ENCODE data around the gene MYO10.
"Not testable (repeated sequence)": the region's sequence is repeated elsewhere in the genome, so short reads cannot be mapped to it uniquely, and the experiment has no call there.

MYO10 gene

GRCh38 chr5:16726538-16726946 is 209.5 kb downstream of the MYO10 start:
- Mint-ChIP-seq H3K36me3 (ENCODE audit: low read depth) (peaks cover 62% of the 10 kb centered on the region), H3K9me3 (peaks cover 18% of the 10 kb centered on the region), H3K27me3 (ENCODE audit: low read depth, poor library complexity) (no peaks in the 10 kb centered on the region), H3K27ac (no peak overlapping the region), H3K4me1 (peaks cover 22% of the 10 kb centered on the region), H3K4me3 (no peak overlapping the region)
- no peak for TF ChIP-seq CTCF (IDR thresholded peaks at IDR 0.05)
- no peak for DNase-seq

- Mint-ChIP-seq H3K27ac (no peak overlapping the region), H3K36me3 (ENCODE audit: low read depth) (peaks cover 61% of the 10 kb centered on the region), H3K4me1 (peaks cover 30% of the 10 kb centered on the region), H3K4me3 (no peak overlapping the region), H3K27me3 (ENCODE audit: low read depth, poor library complexity) (no peaks in the 10 kb centered on the region), H3K9me3 (peaks cover 18% of the 10 kb centered on the region)
- TF ChIP-seq CTCF (IDR thresholded peaks at IDR 0.05), result no peak
- no peak for DNase-seq
These were observed 210.5 kb downstream of the MYO10 start for GRCh38 chr5:16725575-16725974.

- TF ChIP-seq CTCF (IDR thresholded peaks at IDR 0.05), result no peak
- peaks cover 21% of the 10 kb centered on the region for H3K9me3 Mint-ChIP-seq
- H3K4me1 Mint-ChIP-seq, result peaks cover 39% of the 10 kb centered on the region
- no peak overlapping the region for H3K27ac Mint-ChIP-seq
- DNase-seq, result no peak
- H3K36me3 Mint-ChIP-seq (ENCODE audit: low read depth), result peaks cover 58% of the 10 kb centered on the region
- H3K27me3 Mint-ChIP-seq (ENCODE audit: low read depth, poor library complexity), result no peaks in the 10 kb centered on the region
- no peak overlapping the region for H3K4me3 Mint-ChIP-seq
These were observed 212.3 kb downstream of the MYO10 start for GRCh38 chr5:16723821-16724220.

GRCh38 chr5:16722097-16722495 is 214.0 kb downstream of the MYO10 start:
- no peak overlapping the region for H3K4me3 Mint-ChIP-seq
- peak overlapping the region; percentile 82 for H3K27ac Mint-ChIP-seq
- peaks cover 21% of the 10 kb centered on the region for H3K9me3 Mint-ChIP-seq
- no peaks in the 10 kb centered on the region for H3K27me3 Mint-ChIP-seq (ENCODE audit: low read depth, poor library complexity)
- peaks cover 37% of the 10 kb centered on the region for H3K4me1 Mint-ChIP-seq
- TF ChIP-seq CTCF (IDR thresholded peaks at IDR 0.05), result no peak
- DNase-seq, result no peak
- H3K36me3 Mint-ChIP-seq (ENCODE audit: low read depth), result peaks cover 54% of the 10 kb centered on the region

GRCh38 chr5:16721151-16722096 is 214.7 kb downstream of the MYO10 start:
- Mint-ChIP-seq H3K27ac (peak overlapping the region; percentile 82), H3K4me1 (peaks cover 41% of the 10 kb centered on the region), H3K36me3 (ENCODE audit: low read depth) (peaks cover 53% of the 10 kb centered on the region), H3K4me3 (no peak overlapping the region), H3K27me3 (ENCODE audit: low read depth, poor library complexity) (no peaks in the 10 kb centered on the region), H3K9me3 (peaks cover 21% of the 10 kb centered on the region)
- no peak for TF ChIP-seq CTCF (IDR thresholded peaks at IDR 0.05)
- no peak for DNase-seq

- DNase-seq; H3K27ac Mint-ChIP-seq; H3K4me3 Mint-ChIP-seq; H3K9me3 Mint-ChIP-seq; H3K27me3 Mint-ChIP-seq (ENCODE audit: low read depth, poor library complexity): not testable (repeated sequence)
- Mint-ChIP-seq H3K36me3 (ENCODE audit: low read depth) (peaks cover 49% of the 10 kb centered on the region), H3K4me1 (peaks cover 60% of the 10 kb centered on the region)
These were observed 218.1 kb downstream of the MYO10 start for GRCh38 chr5:16718036-16718435.
